Left ventricle myocardium inferior (tissue), 1 donor: ENCODE results near the gene ARL5B. TPM values are rescaled to one million over a fixed set of nuclear protein-coding genes. Genes with fewer than 3 reads are reported as not detected.

ENCODE experiments used
- DNase-seq: peaks from one replicate; pipeline ENCODE4 v3.0.0-alpha.2; 2020
- H3K27ac ChIP-seq: fragments of 200-600 bp; replicated peaks from 2 replicates; pipeline ENCODE4 v1.8.0; 2021
- H3K27me3 ChIP-seq: fragments of 200-600 bp; 2 replicates; pipeline ENCODE4 v1.8.0; 2021; ENCODE audit warnings: low read depth
- H3K36me3 ChIP-seq: fragments of 200-600 bp; 2 replicates; pipeline ENCODE4 v1.8.0; 2021
- H3K4me1 ChIP-seq: fragments of 200-600 bp; 2 replicates; pipeline ENCODE4 v1.8.0; 2021
- H3K4me3 ChIP-seq: fragments of 200-600 bp; 2 replicates; pipeline ENCODE4 v1.8.0; 2021; ENCODE audit warnings: mild to moderate bottlenecking, moderate library complexity
- H3K9me3 ChIP-seq: fragments of 200-600 bp; replicated peaks from 2 replicates; pipeline ENCODE4 v1.8.0; 2021
- intact Hi-C: fragments of 100-400 bp; cut with micrococcal nuclease; formaldehyde crosslinking; loops from one replicate; pipeline ENCODE4 v1.11.0; 2022
- total RNA-seq: library from RNA; stranded (reverse); fragmentation: NEBNext Ultra II Directional; extraction: Animal tissue kit (Norgen Biotek cat#: 25700); gene quantifications from one replicate; pipeline ENCODE4 v1.2.1, GENCODE V29; 2021
- TF ChIP-seq, protein P1 (sequence below): fragments of 200-600 bp; IDR thresholded peaks from 2 replicates; pipeline ENCODE4 v1.8.0; 2021; ENCODE audit warnings: antibody characterized with exemption, mild to moderate bottlenecking, borderline replicate concordance
- donor health status: DM: no; HTN: yes; CAD: no; lungs with severe emphysema.

Gene ARL5B
- total RNA-seq, 1 donor from 2014 or later: 5.6 TPM

DNA sequence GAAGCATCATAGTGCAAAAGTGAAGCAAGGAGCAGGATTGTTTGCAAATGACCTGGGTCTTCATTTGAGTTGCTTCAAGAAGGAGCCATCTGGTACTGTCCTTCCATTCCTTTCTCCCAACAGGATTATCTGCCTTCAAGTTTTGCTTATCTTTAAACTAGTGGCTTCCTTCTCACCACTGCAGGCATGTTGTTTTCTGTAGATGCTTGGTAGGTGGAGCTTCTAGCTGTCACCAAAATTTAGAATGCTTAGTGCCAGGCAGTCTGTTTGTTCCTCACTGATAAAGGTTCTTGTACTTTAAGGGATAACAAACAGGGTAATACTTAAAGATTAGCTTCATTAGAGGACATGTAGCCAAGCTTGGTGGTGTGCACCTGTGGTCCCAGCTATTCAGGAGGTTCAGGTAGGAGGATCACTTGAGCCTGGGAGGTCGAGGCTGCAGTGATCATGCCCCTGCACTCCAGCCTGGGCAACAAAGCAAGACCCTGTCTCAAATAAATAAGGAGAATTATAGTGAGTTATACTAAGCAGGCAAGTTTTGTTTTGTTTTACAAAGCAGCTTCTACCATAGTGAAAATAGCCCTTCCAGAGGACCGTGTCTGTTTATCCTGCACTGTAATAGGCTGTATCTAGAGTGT is 5.7 kb downstream of the ARL5B start:
- Histone ChIP-seq H3K27me3 (no peaks in the 10 kb centered on the region), H3K36me3 (peaks cover 27% of the 10 kb centered on the region), H3K4me1 (peaks cover 66% of the 10 kb centered on the region), H3K9me3 (no peaks in the 10 kb centered on the region), H3K27ac (no peak overlapping the region), H3K4me3 (no peak overlapping the region)
- TF ChIP-seq, protein P1, sequence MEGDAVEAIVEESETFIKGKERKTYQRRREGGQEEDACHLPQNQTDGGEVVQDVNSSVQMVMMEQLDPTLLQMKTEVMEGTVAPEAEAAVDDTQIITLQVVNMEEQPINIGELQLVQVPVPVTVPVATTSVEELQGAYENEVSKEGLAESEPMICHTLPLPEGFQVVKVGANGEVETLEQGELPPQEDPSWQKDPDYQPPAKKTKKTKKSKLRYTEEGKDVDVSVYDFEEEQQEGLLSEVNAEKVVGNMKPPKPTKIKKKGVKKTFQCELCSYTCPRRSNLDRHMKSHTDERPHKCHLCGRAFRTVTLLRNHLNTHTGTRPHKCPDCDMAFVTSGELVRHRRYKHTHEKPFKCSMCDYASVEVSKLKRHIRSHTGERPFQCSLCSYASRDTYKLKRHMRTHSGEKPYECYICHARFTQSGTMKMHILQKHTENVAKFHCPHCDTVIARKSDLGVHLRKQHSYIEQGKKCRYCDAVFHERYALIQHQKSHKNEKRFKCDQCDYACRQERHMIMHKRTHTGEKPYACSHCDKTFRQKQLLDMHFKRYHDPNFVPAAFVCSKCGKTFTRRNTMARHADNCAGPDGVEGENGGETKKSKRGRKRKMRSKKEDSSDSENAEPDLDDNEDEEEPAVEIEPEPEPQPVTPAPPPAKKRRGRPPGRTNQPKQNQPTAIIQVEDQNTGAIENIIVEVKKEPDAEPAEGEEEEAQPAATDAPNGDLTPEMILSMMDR: no peak
- no peak for DNase-seq
- intact Hi-C loops: no loop called here

DNA sequence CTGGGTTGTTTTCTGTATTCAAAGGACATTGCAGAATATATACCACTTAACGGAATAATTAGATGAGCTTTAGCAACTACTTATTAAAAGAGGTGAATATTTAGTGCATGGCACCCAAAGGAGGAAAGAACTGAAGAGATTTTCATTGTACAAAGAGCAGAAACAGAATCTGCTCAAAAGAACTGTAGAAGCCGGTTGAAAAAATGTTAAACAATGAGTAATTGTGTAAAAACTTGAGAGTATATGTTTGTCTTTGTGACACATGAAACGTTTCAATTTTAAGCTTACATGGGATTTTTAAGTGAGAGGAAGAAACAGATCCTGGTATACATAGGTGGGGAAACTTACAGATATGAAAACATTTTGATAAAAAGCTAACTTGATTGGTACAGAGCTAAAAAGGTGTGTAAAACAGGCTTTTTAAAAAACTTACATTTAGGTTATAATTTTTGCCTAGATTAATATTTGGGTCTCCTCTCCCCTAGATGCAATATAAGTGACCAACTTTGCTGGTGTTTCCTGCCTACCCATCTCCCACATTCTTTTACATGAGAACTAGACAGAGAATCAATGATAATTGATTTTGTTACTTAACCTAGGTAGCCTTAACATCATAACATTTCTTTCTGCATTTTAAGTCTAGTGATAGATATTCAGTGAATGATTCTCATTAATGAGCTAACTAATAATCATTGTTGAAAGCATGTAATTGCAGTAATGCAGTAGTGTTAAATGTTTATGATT is 6.8 kb downstream of the ARL5B start:
- H3K9me3 ChIP-seq: no peaks in the 10 kb centered on the region
- H3K36me3 ChIP-seq: peaks cover 37% of the 10 kb centered on the region
- H3K27ac ChIP-seq: no peak overlapping the region
- H3K27me3 ChIP-seq: no peaks in the 10 kb centered on the region
- TF ChIP-seq, protein P1: no peak
- no peak overlapping the region for H3K4me3 ChIP-seq
- peaks cover 56% of the 10 kb centered on the region for H3K4me1 ChIP-seq
- intact Hi-C loops: no loop called here
- DNase-seq: no peak

DNA sequence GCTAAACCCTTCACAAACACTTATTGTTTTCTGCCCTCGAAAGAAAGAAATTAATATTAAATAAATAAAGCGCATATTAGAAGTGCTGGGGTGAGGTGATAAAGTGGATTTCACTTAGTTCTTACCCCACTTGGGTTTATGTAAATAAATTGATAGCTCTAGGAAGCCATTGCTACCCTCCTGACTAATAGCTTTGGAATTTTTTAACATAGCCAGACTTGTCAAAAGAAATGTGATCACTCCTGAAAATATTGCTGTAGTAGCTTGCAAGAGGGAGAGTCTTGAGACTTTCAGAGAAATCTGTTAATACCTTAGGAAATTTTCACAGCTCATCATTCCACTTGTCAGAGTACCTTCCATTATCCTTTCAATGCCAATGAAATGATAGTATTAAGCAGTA is 7.6 kb downstream of the ARL5B start:
- H3K4me1 ChIP-seq: peaks cover 47% of the 10 kb centered on the region
- intact Hi-C loops: no loop called here
- DNase-seq: no peak
- H3K9me3 ChIP-seq: no peaks in the 10 kb centered on the region
- no peaks in the 10 kb centered on the region for H3K27me3 ChIP-seq
- H3K36me3 ChIP-seq: peaks cover 46% of the 10 kb centered on the region
- TF ChIP-seq, protein P1: no peak
- H3K4me3 ChIP-seq: no peak overlapping the region
- H3K27ac ChIP-seq: no peak overlapping the region

DNA sequence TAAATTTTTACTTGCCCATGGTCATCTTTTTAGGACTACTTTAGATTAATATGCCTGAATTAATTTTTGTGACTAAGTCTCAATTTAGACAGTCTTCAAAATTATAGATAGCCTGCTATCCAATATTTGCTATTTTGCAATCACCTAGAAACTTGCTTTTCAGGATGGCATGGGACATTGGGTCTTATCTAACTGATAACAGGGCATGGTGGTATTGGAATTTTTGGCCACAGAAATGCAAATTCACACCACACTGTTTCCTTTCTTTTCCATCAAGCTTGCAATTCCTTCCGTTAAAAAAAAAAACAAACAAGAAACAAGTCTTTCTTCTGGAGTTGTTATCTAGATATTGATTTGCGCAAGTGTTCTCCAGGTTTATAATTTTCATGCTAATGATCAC is 8.8 kb downstream of the ARL5B start:
- Histone ChIP-seq H3K4me3 (no peak overlapping the region), H3K36me3 (peaks cover 56% of the 10 kb centered on the region), H3K9me3 (no peaks in the 10 kb centered on the region), H3K27me3 (no peaks in the 10 kb centered on the region), H3K27ac (no peak overlapping the region), H3K4me1 (peaks cover 35% of the 10 kb centered on the region)
- intact Hi-C loops: no loop called here
- no peak for DNase-seq
- TF ChIP-seq, protein P1: no peak

DNA sequence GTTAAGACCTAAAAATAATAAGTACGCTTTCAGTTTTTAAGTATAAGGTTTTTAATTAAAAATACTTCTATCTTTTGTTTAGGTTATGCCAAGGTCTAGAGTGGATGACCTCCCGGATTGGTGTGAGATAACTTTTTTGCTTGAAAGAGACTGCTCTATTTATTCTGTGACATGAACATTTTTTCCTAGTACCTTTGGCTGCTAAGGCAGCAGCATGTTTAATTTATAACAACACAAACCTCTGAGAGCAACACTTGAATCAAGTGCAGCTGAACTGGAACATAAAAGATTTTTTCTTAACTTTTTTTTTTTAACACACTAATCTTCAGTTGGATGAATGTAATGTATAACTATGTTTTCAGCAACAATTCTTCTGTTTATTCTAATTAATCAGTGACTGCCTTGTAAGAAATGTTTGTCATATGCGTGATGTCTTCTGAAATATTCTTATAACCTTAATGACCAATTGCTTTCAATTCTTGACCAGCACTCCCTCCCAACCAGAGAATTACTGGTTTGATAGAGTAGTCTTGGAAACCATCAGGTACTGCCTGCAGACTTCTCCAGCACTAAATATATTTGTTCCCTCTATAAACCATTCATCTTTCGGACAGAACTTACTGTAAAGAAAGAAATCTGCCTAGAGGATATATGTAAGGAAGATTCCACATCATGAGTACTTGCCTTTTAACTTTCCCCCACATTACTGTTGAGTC is 16.0 kb downstream of the ARL5B start:
- no peak for DNase-seq
- Histone ChIP-seq H3K36me3 (peaks cover 58% of the 10 kb centered on the region), H3K27ac (no peak overlapping the region), H3K9me3 (no peaks in the 10 kb centered on the region), H3K4me1 (no peaks in the 10 kb centered on the region), H3K27me3 (no peaks in the 10 kb centered on the region), H3K4me3 (no peak overlapping the region)
- intact Hi-C loops: no loop called here
- TF ChIP-seq, protein P1: no peak
